IgD-negative memory B cell (primary cell): ENCODE measurements around the gene PATL2. TPM values are rescaled to one million over a fixed set of nuclear protein-coding genes. Genes with fewer than 3 reads are reported as not detected.
"Not testable (repeated sequence)": the region's sequence is repeated elsewhere in the genome, so short reads cannot be mapped to it uniquely, and the experiment has no call there.

Source experiments
- H3K27ac Mint-ChIP-seq, 3 donors: one replicate each; pipeline ENCODE4 v1.8.0; 2020 to 2022; ENCODE audit warnings: mild to moderate bottlenecking in 3 of 3, mixed read lengths in 3 of 3, moderate library complexity in 1 of 3
- H3K27me3 Mint-ChIP-seq: one replicate; pipeline ENCODE4 v1.8.0; 2021; ENCODE audit warnings: mixed read lengths
- H3K36me3 Mint-ChIP-seq: one replicate; pipeline ENCODE4 v1.8.0; 2020; ENCODE audit warnings: mild to moderate bottlenecking, mixed read lengths
- H3K4me1 Mint-ChIP-seq, 3 donors: one replicate each; pipeline ENCODE4 v1.8.0; 2020 to 2022; ENCODE audit warnings: mixed read lengths in 3 of 3, mild to moderate bottlenecking in 1 of 3
- H3K4me3 Mint-ChIP-seq, 4 donors: one replicate each; pipeline ENCODE4 v1.8.0; 2020 to 2022; ENCODE audit warnings: mild to moderate bottlenecking in 4 of 4, mixed read lengths in 4 of 4, moderate library complexity in 3 of 4
- H3K9me3 Mint-ChIP-seq, 3 donors: one replicate each; pipeline ENCODE4 v1.8.0; 2020 to 2021; ENCODE audit warnings: mixed read lengths in 3 of 3, mild to moderate bottlenecking in 1 of 3
- polyA plus RNA-seq: library from polyadenylated mRNA; unstranded; fragments of 300-500 nt; fragmentation: Illumina TruSeq; gene quantifications from one replicate; pipeline ENCODE4 v1.2.3, GENCODE V29; 2021

Gene PATL2
- polyA plus RNA-seq, 1 donor from 2014 or later, result 17.7 TPM

- peaks cover 11% of the 10 kb centered on the region for H3K36me3 Mint-ChIP-seq
- not testable (repeated sequence) for H3K27me3 Mint-ChIP-seq
- peak overlapping the region; percentile 93 to 97 (median 96) for H3K27ac Mint-ChIP-seq
- H3K4me3 Mint-ChIP-seq, result peak overlapping the region; percentile 58 to 92 (median 72)
- H3K9me3 Mint-ChIP-seq, result peaks cover 2 to 31% (median 25%) of the 10 kb centered on the region in 3 donors
- peaks cover 52 to 66% (median 60%) of the 10 kb centered on the region in 3 donors for H3K4me1 Mint-ChIP-seq
Observed at GRCh38 chr15:44682809-44683682, 28.1 kb downstream of the PATL2 start.

DNA sequence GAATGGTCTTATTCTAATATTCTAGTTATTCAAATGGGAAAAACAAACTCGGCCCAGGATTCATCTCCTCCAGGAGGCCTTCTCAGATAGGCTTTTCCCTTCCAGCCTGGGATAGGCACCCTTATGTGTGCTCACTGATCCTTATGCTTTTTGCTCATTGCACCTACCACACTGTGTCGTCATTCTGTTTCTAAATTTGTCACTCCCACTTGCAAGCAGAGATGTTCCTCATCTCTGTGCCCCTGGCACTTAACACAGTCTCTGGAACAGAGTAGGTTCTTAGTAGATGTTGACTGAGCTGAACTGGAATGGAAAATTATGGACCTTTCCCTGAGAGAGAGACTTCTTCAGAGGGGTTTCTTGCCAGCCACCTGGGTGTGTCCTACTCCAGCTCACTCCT is 28.9 kb downstream of the PATL2 start:
- Mint-ChIP-seq H3K27me3 (no peaks in the 10 kb centered on the region), H3K4me1 (peaks cover 51 to 66% (median 60%) of the 10 kb centered on the region in 3 donors), H3K36me3 (peaks cover 7% of the 10 kb centered on the region), H3K4me3 (peak overlapping the region; percentile 48 to 92 (median 72)), H3K9me3 (peaks cover 2 to 31% (median 22%) of the 10 kb centered on the region in 3 donors), H3K27ac (peak overlapping the region; percentile 93 to 97 (median 96))

DNA sequence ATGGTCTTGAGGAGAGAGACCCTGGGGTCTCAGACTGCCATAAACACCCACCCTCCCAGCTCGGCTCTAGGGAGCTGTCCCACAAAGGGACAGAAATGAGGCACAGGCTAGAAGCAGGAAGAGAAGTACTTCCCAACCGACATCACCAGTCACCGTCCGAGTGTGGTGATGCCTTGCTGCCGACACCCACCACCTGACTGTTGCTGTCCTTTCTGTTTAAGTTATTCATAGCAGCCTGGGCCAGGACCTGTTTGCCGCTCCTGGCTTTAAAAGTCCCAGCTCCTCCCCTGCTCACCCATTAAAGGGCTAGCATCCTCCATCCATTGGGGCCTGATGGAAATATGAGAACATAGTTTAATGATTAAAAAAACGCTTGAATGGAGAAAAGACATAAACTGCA is 34.4 kb downstream of the PATL2 start:
- peak overlapping the region; percentile 72 to 95 (median 81) for H3K27ac Mint-ChIP-seq
- peaks cover 3% of the 10 kb centered on the region for H3K36me3 Mint-ChIP-seq
- H3K4me3 Mint-ChIP-seq, result peak overlapping the region; percentile 56 to 82 (median 65)
- no peaks in the 10 kb centered on the region for H3K27me3 Mint-ChIP-seq
- peaks cover 58 to 68% (median 67%) of the 10 kb centered on the region in 3 donors for H3K4me1 Mint-ChIP-seq
- peaks cover 0 to 5% (median 4%) of the 10 kb centered on the region in 3 donors for H3K9me3 Mint-ChIP-seq

- Mint-ChIP-seq H3K4me3 (peak overlapping the region; percentile 41 to 83 (median 64)), H3K27me3 (no peaks in the 10 kb centered on the region), H3K27ac (peak overlapping the region; percentile 72 to 95 (median 80)), H3K4me1 (peaks cover 56 to 69% (median 68%) of the 10 kb centered on the region in 3 donors), H3K9me3 (peaks cover 0 to 4% (median 3%) of the 10 kb centered on the region in 3 donors), H3K36me3 (peaks cover 3% of the 10 kb centered on the region)
Observed at GRCh38 chr15:44675911-44676310, 35.2 kb downstream of the PATL2 start.

DNA sequence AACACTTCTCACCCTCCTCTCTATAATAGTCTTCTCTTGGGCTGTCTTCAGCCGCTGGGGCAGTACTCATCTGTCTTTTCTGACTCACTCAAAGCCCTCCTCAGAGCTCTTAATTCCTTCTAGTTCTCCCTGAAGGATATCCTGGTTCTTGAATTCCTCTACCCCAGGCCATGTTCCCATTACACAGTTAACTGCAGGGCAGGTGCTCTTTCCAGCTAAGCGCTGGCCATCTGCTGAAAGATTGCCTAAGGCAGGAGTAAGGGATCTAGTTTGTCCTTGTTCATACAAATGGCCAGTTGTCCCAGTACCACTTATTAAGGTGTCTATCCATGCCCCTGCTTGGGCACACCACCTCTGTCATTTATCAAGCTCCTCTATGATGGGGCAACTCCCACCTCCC is 37.5 kb downstream of the PATL2 start:
- H3K27me3 Mint-ChIP-seq, result no peaks in the 10 kb centered on the region
- H3K4me1 Mint-ChIP-seq, result peaks cover 54 to 80% (median 78%) of the 10 kb centered on the region in 3 donors
- peak overlapping the region in 2 of 4 donors; percentile 24 to 39 for H3K4me3 Mint-ChIP-seq
- H3K27ac Mint-ChIP-seq, result peak overlapping the region; percentile 64 to 93 (median 81)
- H3K9me3 Mint-ChIP-seq, result no peaks in the 10 kb centered on the region
- peaks cover 3% of the 10 kb centered on the region for H3K36me3 Mint-ChIP-seq

- Mint-ChIP-seq H3K9me3 (no peaks in the 10 kb centered on the region), H3K4me3 (peak overlapping the region; percentile 34 to 79 (median 58)), H3K4me1 (peaks cover 44 to 77% (median 76%) of the 10 kb centered on the region in 3 donors), H3K27me3 (no peaks in the 10 kb centered on the region), H3K36me3 (peaks cover 1% of the 10 kb centered on the region), H3K27ac (peak overlapping the region; percentile 94 to 97 (median 96))
Observed at GRCh38 chr15:44670087-44670950, 40.8 kb downstream of the PATL2 start.

DNA sequence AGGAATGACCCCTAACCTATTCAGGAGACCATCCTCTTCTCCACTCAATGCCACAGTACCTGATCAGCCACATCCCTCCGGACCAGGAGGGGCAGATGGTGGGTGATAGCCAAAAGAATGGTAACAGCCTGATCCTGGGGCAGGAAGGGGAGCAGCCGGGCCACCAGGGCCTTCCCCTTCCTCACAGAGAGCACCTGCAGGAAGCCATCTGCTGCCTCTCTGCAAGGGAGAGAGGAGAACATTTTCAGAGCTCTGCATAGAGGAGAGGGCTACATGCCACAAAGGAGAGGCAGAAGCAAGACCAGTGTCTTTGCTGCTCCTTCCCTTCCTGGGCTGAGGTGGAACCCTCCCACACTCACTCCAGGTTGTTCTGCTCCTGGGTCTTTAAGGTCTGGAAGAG is 42.2 kb downstream of the PATL2 start:
- H3K36me3 Mint-ChIP-seq, result peaks cover 1% of the 10 kb centered on the region
- H3K27me3 Mint-ChIP-seq, result no peaks in the 10 kb centered on the region
- H3K4me1 Mint-ChIP-seq, result peaks cover 44 to 76% (median 73%) of the 10 kb centered on the region in 3 donors
- H3K9me3 Mint-ChIP-seq, result no peaks in the 10 kb centered on the region
- H3K27ac Mint-ChIP-seq, result peak overlapping the region; percentile 84 to 97 (median 94)
- H3K4me3 Mint-ChIP-seq, result peak overlapping the region in 2 of 4 donors; percentile 21 to 56

DNA sequence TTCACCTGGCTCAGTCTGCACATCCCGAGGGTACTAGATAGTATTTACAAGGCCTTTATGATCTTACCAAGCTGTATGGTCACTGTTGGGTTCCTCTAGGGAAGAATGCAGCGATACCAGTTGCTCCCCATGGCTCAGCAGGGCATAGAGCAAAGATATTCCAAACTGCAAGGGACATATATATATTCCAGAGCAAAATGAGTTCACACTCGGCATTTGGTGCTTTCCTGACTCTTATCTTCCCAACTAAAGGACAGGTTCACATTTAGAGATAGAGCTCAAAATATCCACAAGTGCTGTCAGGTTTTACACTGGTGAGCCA is 44.1 kb downstream of the PATL2 start:
- Mint-ChIP-seq H3K36me3 (peaks cover 1% of the 10 kb centered on the region), H3K4me3 (peak overlapping the region; percentile 34 to 85 (median 80)), H3K4me1 (peaks cover 44 to 69% (median 58%) of the 10 kb centered on the region in 3 donors), H3K9me3 (no peaks in the 10 kb centered on the region), H3K27ac (peak overlapping the region; percentile 92 to 95 (median 93)), H3K27me3 (no peaks in the 10 kb centered on the region)

GRCh38 chr15:44666210-44667038 is 44.7 kb downstream of the PATL2 start:
- peak overlapping the region; percentile 92 to 95 (median 93) for H3K27ac Mint-ChIP-seq
- H3K9me3 Mint-ChIP-seq, result no peaks in the 10 kb centered on the region
- no peaks in the 10 kb centered on the region for H3K27me3 Mint-ChIP-seq
- peaks cover 1% of the 10 kb centered on the region for H3K36me3 Mint-ChIP-seq
- peaks cover 46 to 65% (median 56%) of the 10 kb centered on the region in 3 donors for H3K4me1 Mint-ChIP-seq
- peak overlapping the region; percentile 34 to 85 (median 80) for H3K4me3 Mint-ChIP-seq

GRCh38 chr15:44663410-44664308 is 47.5 kb downstream of the PATL2 start, which contains the start of gene SPG11:
Gene SPG11 (minus strand): TSS chr15:44663662. CDS start chr15:44663647, 15 bp downstream.
- H3K27ac Mint-ChIP-seq, result peak within 1 kb of the TSS; percentile 98 to 100 (median 98)
- peaks cover 40 to 48% (median 47%) of the 10 kb centered on the region in 3 donors for H3K4me1 Mint-ChIP-seq
- H3K27me3 Mint-ChIP-seq, result no peaks in the 10 kb centered on the region
- H3K9me3 Mint-ChIP-seq, result no peaks in the 10 kb centered on the region
- H3K4me3 Mint-ChIP-seq, result peak within 1 kb of the TSS; percentile 96 to 98 (median 98)
- H3K36me3 Mint-ChIP-seq, result peaks cover 6% of the 10 kb centered on the region

GRCh38 chr15:44662478-44663409 is 48.4 kb downstream of the PATL2 start:
- peaks cover 6% of the 10 kb centered on the region for H3K36me3 Mint-ChIP-seq
- H3K4me1 Mint-ChIP-seq, result peaks cover 35 to 48% (median 38%) of the 10 kb centered on the region in 3 donors
- no peaks in the 10 kb centered on the region for H3K9me3 Mint-ChIP-seq
- no peaks in the 10 kb centered on the region for H3K27me3 Mint-ChIP-seq
- H3K4me3 Mint-ChIP-seq, result peak overlapping the region; percentile 96 to 98 (median 98)
- peak overlapping the region; percentile 98 to 100 (median 98) for H3K27ac Mint-ChIP-seq

GRCh38 chr15:44661576-44661975 is 49.5 kb downstream of the PATL2 start:
- Mint-ChIP-seq H3K4me3 (peak overlapping the region in 3 of 4 donors; percentile 27 to 98 (median 54)), H3K27ac (peak overlapping the region in 2 of 3 donors; percentile 47 to 77), H3K4me1 (peaks cover 27 to 41% (median 33%) of the 10 kb centered on the region in 3 donors), H3K9me3 (no peaks in the 10 kb centered on the region), H3K36me3 (peaks cover 6% of the 10 kb centered on the region), H3K27me3 (no peaks in the 10 kb centered on the region)
